NCI-H187 treated with DMSO at 0.1 percent for 48 hours (cell line): ENCODE data around the gene RABGAP1L.

Experiments
- DNase-seq: peaks from one replicate; lab custom pipeline; 2025; lab: John Stamatoyannopoulos, UW

Gene RABGAP1L

DNA sequence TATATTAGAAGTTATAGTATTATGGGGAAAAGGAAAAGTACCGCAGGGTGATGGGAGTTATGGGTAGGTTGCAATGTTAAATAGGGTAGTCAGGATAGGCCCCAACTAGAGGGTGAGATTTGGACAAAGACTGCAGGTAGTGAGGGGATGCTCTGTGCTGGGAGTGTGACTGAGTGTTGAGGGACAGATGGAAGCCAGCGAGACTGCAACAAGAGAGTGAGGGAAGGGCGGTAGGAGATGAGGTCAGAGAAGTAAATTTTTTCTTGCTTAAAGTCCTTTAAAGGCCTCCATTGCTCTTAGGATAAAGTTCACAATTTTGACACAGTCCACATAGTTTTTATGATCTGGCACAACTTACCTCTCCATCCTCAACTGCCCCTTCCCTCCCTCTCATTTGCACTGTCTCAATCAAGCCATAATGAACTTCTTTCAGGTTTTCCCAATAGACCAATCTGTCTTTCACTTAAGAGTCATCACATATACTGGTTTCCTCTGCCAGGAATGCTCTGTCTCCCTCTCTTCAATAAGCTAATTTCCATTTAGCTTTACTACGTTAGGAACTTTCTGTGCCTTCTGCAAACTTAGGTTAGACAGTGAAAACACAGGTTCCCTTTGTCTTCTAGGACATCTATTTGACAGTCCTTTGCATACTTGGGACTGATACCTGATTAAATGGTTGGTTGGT is 602.7 kb downstream of the RABGAP1L start:
- DNase-seq, result no peak

DNA sequence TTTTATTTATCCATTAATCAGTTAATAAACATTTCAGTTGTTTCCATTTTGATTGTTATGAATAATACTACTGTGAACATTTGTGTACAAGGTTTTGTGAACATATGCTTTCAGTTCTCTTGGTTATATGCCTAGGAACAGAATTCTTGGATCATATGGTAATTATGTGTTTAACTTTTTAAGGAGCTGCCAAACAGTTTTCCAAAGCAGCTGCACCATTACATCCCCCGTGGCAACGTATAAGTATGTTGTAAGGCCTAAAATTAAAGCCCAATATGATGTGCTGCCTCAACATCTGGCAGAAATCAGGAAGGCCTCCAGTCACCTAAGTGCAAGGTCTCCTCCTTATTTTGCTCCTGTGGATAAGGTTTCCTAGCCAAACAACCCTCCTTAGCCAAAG is 604.9 kb downstream of the RABGAP1L start:
- no peak for DNase-seq

DNA sequence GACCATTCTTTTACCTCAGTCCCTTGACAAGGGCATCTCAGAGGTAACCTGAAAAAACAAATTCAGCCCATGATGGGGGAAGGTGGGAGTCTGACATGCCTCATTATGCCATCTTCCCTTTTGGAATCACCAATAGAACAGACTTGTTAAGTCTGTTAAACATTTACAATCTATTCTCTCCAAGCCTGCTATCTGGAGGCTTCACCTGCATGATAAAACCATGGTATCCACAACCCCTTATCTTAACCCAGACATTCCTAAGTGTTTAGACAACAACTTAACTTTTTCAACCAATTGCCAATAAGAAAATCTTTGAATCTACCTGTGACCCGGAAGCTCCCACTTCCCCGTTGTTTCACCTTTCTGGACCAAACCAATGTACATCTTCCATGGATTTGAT is 607.4 kb downstream of the RABGAP1L start:
- no peak for DNase-seq

DNA sequence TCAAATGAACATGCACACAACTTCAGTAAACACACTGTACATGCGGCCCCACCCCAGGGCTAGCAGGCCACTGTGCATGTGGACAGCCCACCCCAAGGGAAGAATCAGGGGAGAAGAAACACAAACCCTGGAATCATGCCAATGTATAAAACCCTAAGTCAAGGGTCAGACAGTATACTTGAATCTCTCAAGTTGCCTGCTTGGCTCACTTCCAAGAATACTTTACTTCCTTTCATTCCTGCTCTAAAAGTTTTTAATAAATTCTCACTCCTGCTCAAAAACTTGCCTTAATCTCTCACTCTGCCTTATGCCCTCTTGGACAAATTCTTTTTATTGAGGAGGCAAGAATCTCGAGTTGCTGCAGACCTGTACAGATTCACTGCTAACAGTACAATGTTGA is 609.2 kb downstream of the RABGAP1L start:
- DNase-seq, result no peak

DNA sequence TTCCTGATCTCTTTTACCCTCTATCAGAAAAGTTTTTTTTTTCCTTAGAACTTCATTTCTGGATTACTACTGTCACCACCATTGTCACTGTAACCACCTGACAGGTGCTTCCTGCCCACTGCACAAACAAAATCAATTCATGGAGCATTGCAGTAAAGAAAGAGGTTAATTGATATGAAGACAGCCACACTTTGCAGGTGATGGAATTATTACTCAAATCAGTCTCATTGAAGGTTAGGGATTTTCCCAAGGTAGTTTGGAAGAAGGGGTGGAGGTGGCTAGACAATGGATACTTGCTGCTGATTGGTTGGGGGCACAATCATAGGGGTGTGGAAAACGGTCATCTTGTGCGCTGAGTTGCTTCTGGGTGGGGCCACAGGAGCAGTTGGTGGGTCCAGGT is 609.6 kb downstream of the RABGAP1L start:
- no peak for DNase-seq

DNA sequence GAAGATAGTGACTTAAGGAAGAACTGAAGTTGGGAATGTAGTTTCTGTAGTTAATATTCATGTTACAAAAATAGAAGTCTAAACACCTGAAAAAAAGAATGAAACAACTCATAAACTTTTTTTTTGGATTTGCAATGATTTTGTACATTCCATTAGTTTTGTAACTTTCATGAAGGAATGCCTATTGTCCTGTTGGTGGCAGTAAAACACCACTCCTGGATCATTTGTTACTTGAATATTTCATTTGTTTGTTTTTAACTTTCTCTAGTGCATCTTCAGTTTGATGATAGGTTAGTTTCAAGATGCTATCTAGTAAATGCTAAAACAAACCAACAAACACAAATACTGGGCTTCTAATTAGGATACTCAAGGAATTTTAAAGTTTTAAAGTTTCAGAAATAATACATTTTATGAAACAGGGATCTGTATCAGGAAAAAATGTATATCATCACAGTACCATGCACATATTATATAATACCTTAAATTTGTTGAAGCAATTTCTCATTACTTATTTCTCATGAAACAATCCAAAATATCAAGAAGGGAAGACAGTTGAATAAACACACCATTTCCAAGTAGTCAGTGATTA is 610.7 kb downstream of the RABGAP1L start:
- peak; percentile 43 for DNase-seq

DNA sequence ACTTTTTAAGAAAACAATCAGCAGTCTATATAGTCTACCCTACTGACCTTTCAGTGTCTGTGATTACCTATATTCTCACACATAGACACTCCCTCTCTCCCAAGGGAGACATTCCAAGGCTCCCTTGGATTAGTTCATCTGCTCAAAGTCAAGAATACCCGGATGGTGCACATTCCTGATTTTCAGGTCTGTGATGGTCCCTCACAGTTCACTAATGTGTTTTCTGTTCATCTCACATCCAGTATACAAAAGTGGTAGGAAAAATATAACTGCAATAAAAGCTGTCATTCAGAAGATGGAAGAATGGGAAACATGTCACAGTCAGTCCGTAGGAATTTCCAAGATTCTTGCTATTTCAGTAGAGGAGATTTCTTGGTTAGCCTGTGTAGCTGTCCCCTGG is 616.3 kb downstream of the RABGAP1L start:
- DNase-seq, result no peak

DNA sequence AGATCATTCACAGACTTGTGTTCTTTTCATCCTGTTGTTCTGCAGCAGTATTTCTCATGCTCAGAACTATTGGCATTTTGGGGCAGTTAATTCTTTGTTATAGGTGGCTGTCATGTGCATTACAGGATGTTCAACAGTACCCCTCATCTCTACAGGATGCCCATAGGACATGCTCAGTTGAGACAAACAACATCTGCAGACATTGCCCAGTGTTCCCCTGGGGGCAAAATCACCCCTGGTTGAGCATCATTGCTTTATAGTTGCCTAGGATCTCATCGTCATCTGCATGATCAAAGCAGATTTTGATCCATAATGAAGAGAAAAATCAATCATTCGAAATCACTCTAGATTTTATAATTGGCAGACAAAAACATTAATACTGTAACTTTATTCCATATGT is 617.9 kb downstream of the RABGAP1L start:
- DNase-seq, result no peak

DNA sequence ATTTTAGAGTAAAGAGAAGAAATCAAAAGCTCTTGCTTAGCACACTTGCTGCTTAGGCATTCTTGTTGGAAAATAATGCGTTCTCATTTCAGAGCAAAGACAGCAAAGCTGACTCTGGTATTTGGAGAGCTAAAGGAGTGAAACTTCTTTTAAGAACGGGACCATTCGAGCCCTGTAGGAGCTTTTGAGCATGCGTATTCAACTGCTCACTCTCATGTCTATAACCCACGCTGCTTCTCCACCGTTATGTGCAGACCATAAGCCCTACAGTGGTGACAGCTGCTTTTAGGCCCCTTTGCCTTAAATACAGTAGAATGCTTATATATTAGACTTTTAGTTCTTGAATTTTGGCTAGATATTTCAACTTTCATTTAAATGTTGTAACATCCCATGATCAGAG is 626.2 kb downstream of the RABGAP1L start:
- no peak for DNase-seq

DNA sequence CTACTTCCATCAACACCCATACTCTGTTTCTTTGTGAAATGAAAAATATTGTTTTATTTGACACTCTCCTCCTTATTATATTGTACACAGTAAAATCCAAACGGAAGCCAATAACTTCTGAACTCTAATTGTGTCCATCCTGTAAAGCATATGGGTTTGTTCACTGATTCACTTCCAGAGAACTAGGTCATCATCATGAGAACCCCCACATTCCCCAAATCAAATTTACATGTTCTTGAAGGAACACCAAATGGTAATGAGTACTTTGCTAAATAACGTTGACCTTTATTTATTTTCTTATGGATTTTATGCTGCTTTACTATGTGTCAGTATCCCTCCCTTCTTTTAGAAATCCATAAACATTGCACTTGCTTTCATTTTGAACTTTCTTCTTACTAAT is 627.0 kb downstream of the RABGAP1L start:
- no peak for DNase-seq

DNA sequence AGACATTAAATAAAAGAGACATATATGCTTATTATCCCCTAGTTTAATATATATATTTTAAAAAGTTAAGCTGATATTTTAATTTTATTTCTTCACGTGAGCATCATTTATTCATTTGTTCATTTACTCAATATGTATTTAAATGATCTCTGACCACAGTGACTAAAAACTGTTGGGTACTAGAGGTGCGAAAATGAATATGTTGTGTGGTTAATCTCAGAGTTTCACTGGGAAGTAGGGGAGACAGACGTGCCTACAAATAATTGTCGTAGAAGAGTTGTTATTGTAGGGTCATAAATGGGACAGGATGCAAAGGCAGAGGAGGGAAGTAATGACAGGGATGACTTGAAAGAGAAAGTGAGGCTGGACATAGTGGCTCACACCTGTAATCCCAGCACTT is 627.4 kb downstream of the RABGAP1L start:
- no peak for DNase-seq

DNA sequence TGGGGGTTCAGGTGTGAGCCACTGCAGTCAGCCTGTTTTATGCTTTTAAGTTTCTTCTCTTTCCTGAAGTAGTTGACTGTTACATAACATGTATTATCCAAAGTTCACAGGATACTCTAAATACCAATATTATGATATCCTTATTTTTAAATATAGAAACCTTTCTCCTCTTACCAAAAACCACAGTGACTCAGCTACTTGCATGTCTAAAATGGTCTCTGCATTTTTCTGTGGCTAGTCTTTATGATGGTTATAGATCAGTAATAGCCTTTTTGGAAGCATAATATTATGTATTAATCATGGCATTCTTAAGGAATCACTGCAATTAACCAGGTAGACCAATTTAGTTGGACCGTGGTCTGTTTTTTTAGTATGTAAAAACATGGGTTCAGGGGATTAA is 629.7 kb downstream of the RABGAP1L start:
- DNase-seq, result no peak

DNA sequence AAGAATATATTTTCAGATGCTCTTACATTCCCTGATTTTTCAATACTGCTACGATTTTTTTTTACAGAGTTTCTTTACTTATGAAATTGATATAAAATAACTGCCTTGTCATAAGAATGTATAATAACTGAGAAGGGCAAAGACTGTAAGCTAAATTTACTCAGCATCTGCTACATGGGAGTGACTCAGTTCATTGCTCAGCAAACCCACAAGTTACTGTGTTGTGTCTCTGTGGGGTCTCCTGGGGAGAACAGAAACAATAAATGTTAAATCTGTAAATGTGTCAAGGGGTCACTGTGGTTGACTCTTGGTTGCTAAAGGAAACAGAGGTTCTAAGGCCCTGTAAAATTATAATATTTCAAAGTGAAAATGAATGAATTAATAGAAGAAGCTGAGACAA is 630.1 kb downstream of the RABGAP1L start:
- no peak for DNase-seq

DNA sequence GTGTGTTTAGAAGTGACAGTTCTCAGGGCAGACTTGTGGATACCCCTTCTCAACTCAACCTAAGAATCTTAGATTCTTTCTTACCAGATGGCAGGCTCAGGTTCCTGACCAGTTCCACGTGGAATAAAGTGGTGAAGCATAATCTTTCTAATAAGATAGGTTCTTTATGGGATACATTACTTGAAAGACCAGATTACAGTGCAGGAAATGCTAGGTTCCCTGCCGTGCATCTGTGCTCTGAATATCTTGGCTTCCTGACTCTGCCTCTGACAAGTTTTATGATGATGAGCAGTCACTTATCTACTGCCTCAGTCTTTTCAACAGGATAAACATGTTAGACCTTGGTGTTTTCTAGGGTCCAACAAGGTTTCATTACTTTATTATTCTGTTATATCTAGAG is 632.5 kb downstream of the RABGAP1L start:
- no peak for DNase-seq

DNA sequence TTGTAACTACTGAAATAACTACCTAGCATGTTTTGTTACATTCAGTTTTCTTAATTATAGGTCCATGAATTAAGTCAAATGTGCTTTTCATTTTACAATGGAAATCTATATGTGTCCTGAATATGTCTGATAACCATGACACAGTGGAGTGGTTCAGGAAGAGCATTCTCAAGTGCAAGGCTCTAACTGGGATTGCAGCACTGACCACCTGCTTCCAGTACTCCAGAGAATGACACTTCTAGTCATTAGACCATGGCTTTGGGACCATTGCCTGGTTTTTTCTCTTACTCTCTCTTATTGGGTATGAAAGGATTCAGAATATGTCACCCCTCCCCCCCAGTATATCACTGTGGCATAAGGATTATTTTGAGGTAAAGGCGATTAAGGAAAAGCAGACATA is 635.5 kb downstream of the RABGAP1L start:
- DNase-seq, result peak; percentile 65

DNA sequence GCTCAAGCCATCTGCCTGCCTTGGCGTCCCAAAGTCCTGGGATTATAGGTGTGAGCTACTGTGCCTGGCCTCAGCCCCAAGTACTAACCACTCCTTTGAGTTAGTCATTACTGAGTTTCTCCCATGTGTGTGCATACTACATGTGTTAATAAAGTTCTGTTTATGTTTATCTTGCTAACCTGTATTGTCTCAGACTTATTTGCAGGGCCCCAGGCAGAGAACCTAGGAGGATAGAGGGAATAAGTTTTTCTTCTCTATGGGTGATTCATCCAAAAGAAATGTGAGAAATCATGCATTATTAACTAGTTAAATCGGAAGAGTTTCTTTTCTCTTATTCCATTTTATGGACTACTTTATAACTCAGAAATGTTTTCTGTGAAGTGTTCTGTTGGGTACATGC is 636.5 kb downstream of the RABGAP1L start:
- no peak for DNase-seq

DNA sequence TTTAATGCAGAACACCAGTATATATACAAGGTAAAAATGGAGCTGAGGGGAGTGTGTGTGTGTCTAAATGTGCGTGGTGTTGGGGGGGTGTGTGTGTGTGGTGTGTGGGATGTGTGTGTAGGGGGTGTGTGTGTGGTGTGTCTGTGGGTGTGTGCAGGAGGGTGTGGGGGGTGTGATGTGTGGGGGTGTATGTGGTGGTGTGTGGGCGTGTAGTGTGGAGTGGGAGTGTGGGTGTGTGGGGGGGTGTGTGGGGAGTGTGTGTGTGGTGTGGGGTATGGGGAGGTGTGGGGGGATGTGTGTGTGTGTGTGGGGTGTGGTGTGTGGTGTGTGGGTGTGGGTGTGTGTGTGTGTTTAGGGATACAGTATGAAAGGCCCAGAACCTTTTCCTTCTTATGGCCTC is 638.1 kb downstream of the RABGAP1L start:
- DNase-seq, result no peak

DNA sequence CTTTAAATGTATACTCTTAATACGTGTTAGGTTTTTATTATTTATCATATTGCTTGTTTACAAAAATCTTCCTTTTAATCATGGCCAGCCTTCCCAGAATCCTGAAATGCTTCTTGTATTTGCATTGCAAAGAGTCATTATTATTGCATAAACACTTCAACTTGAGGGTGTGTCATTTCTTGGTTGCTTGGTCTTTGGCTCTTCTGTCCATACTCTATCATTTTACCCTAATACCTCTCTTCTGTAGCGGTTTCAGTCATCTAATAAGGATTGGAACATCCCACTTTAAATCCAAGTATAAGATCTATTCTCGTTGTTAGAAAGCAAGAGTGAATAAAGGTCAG is 639.8 kb downstream of the RABGAP1L start:
- DNase-seq, result no peak

DNA sequence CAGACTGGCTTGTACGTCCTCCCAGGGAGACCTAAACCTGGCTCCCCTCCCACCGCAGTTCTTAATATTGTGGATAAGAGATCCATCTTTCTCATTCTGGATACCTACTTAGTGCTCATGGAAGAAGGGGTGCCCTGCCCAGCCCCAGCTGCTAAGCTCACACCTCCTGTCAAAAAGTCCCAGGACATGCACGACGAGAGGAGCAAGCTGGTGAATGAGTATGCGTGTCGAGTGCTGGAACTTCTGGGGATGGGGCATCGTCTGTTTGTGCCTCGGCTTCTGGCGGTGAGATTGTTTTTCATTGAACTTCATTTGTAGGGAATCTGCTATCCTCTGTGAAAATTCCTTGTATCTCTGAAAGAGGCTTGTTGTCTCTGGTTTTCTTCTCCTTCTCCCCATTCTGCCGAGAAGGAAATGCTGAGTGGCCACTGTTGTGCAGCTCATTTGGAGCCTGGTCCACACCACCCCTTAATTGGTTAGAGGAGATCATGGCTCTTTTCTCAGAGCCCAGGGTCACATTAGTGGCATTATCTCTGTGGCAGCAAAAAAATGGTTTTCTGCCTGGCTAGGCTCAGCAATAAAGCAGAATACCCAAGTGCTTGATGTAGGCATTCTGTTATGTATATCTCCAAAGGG is 641.0 kb downstream of the RABGAP1L start:
- no peak for DNase-seq

DNA sequence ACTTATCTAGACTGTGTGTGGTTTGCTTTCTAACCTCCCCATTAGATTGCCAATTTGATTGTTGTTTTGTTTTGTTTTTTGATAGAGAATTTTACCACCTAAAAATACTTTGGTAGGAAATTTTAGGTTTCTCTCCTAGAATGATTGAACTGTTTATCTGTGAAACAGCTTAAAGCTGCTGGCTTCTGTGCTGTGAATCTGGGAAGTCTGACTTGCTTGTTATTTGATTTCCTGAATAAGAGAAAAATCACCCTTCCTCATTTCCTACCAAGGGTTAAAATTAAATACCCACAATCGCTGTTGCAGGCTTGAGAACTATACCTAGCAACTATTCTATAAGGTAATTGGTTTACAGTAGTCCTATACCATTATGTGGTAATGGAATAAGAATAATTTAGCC is 641.6 kb downstream of the RABGAP1L start:
- no peak for DNase-seq

DNA sequence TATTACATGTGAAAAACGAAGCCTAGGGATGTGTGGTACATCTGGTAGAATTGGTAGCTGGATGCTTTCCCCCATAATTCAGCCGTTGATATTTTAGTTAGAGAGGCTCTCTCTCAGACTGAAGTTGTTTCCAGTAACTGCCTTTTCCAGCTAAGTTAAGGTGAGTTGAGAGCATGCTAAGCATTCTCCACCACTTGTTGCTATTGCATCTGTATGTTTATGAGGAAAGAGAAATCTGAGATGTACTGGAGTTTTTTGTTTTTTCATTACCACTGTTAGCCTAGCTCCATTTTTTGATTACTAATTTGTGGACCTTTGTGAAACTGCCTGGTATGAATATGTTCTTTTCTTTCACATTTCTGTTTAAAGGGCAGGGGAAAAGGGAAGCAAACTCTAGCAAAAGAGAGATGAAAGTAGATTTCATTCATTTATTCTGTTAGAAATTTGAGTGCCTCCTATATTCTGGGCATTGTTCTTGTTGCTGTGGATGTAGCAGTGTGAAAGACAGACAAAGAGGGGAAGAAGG is 650.5 kb downstream of the RABGAP1L start:
- DNase-seq, result no peak

DNA sequence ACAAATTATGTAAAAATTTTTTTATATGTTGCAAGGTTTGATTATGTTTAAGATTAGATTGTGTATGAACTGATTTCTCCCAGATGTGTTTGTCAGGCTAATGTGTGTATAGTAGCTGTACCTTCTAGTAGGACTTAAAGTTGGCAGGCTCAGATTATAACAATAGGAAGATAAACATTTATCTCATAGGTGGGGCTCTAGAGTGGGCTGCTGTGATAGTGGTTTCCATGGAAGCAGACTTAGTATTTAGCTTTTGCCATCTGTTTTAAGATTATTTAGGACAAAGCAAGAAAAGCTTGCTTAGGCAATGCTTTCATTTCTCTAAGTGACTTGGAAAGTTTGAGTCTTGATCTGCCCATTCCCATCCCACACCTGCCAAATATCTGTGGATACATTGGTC is 652.7 kb downstream of the RABGAP1L start:
- DNase-seq, result no peak

DNA sequence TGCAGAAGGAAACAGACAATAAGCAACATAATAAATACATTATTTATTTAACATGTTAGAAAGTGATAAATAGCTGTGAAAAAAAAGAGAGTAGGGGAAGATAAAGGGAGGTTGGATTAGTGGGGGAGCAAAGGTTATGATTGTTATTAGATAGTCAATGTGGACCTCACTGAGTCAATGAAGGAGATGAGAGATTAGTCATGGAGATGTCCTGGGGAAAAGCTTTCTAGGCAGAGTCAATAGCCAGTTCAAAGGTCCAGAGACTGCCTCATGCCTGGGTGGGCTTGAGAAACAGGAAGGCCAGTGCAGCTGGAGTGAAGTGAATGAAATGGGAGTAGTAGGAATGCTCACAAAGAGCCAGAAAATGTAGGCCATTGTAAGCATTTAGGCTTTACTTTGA is 653.3 kb downstream of the RABGAP1L start:
- no peak for DNase-seq

DNA sequence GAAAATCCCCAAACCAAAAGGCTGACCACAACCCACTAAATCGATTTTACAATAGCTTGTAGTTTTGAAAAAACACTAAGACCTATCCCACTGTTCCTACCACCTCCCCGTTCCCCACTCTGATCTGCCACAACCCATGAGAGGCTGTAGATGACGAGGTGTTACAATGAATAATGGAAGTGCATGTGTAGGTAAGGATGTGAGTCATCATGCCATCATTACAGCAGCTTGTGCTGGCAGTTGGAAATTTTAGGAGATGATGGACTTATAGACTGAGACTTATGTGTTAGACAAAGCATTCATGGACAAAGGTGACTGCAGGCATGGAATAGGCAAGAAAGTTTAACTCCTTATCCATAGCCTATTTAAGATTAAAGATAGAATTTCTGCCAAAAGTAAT is 655.7 kb downstream of the RABGAP1L start:
- DNase-seq, result no peak
